DMS79 (cell line): ENCODE measurements around the gene TNXB.
"Not testable (repeated sequence)": the region's sequence is repeated elsewhere in the genome, so short reads cannot be mapped to it uniquely, and the experiment has no call there.

Source experiments
- DNase-seq: peaks from one replicate; lab custom pipeline; 2025; lab: John Stamatoyannopoulos, UW

Gene TNXB

GRCh38 chr6:32112431-32112980 lies 3.4 kb upstream of the TNXB start:
- no peak for DNase-seq

DNA sequence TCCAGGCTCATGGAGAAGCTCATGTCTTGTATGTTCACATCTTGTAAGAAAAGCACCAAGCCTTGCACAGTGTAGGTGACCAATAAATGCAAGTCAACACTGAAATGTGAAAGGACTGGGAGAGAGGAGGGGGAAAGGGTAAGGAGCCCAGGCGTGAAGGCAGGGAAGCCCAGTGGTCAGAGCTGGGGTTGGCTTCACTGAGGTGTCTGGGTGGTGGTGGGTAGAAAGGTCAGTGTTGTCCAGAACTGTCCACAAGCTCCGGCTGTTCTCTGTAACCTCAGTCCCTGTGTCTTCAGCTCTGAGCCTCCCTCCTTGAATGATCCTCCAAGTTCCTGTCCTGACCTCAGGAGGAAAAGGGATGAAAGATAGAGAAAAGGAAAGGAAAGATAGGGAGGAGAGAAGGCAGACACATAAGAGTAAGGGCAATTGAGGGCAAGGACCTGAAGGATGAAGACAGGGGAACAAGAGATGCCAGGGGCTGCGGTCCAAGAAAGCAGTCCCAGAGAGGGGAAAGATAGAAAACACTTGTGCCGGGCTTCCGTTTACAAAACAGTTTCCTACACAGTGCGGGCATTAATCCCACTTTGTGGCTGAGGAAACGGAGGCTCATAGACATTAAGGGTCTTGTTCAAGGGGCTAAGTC lies 2.4 kb upstream of the TNXB start:
- DNase-seq, result no peak

DNA sequence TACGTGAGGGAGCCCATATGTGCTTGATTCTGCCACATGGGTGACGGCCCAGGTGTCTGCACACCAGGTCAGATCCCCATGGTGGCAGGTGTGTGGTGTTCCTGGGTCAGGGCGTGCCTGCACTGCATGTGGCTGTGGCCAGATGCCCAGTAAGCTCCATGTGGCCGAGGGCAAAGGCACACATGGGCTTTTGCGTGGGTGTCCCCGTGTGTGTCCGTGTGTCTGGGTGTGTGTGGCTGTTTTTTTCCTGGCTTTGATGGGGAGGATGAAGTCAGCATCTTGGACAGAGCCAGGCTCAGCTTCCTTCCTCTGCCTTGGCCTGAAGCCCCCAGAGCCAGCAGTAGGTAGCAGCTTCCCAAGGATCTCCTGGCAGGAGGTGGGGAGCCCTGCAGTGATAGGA lies 1.5 kb upstream of the TNXB start:
- DNase-seq, result no peak

DNA sequence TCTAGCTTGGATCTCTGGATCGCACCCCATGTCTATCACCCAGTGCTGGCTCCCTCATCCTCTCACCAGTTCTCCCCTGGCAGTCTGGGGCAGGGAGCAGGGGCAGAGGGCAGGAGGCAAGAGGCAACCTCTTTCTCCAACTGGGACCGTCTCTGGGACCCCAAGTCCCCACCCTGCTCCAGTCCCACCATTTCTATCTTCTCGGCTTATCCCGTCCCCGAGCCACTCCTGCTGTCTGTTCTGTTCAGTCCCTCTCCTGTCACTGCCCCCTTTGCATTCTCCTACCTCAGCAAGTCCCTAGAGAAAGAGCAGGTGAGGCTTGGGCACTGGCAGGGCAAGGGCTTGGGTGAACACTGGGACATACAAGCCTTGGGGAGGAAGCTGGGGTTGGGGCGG lies 625 bp upstream of the TNXB start:
- no peak for DNase-seq

- no peak for DNase-seq
Measured at GRCh38 chr6:32108727-32109113, 418 bp downstream of the TNXB start.

DNA sequence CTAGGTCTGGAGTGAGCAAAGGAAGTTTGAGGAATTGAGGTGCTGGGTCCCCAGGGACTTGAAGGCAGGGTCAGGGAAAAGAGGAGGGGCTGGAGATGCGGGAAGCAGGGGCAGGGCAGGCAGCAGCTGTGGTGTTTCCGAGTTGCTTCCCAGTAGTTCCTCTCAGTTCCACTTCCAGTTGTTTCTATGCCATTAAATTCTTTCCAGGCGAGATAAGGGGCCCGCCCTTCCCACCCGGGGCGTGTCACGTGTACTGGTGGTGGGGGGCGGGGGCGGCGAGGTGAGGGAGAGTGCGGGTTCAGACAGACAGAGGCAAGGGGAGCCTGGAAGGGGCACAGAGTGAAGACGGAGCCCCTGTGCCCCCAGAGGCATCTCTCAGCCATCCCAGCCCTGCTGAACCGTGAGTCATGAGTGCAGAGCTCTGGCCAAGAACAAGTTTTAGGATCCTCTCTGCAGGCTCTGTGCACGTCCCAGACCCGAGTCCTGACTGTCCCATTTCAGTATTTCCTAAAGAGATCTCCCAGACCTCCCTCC lies 977 bp downstream of the TNXB start:
- no peak for DNase-seq

DNA sequence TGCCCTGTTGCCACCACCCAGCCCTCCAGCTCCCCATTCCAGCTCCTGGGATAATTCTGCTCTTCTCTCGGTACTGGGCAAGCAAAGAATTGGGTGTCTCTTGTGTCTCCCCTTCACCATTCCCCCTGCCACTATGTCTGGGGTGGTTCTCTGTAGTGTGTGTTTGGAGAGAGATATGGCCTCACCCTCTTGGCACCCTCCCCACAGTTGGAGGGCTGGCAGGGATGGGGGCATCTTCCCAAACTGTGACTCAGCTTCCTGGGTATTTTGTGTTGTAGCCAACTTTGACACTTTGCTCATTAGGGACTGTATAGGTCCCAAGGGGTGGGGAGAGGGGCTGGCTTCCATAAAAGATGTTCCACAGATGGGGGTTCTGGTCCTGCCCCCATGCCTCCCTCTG lies 1.7 kb downstream of the TNXB start:
- DNase-seq, result no peak

GRCh38 chr6:32105433-32105832 lies 3.7 kb downstream of the TNXB start:
- DNase-seq, result no peak

GRCh38 chr6:32102255-32102654 lies 6.9 kb downstream of the TNXB start:
- no peak for DNase-seq

DNA sequence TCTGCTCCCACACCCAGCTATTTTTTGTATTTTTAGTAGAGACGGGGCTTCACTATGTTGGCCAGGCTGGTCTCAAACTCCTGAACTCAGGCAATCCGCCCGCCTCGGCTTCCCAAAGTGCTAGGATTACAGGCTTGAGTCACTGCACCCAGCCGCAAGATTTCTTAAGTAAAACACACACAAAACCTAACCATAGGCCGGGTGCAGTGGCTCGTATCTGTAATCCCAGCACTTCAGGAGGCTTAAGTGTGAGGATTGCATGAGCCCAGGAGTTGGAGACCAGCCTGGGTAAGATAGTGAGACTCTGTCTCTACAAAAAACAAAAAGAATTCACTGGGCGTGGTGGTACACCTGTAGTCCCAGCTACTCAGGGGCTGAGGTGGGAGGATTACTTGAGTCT lies 8.9 kb downstream of the TNXB start:
- DNase-seq, result not testable (repeated sequence)

DNA sequence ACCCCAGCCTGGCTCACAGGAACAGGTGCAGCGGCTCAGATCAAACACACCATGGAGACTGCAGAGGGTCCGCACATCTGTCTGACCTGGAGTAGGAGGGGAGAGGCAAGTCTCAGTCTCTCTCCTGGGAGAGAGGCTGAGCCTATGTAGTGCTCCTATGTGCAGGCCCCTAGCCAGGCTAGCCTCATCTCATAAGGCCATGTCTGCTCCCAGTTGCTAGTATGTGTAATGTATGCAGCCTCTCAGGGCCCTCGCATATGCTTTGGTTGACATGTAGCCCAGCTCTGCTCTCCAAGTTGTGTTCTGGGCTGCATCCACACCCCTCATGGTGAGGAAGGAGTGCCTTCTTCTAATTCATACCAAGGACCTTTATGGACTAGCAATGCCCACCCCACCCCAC lies 11.8 kb downstream of the TNXB start:
- DNase-seq, result no peak

- no peak for DNase-seq
Measured at GRCh38 chr6:32096394-32097258, 12.5 kb downstream of the TNXB start.

- no peak for DNase-seq
Measured at GRCh38 chr6:32096087-32096393, 13.1 kb downstream of the TNXB start.

DNA sequence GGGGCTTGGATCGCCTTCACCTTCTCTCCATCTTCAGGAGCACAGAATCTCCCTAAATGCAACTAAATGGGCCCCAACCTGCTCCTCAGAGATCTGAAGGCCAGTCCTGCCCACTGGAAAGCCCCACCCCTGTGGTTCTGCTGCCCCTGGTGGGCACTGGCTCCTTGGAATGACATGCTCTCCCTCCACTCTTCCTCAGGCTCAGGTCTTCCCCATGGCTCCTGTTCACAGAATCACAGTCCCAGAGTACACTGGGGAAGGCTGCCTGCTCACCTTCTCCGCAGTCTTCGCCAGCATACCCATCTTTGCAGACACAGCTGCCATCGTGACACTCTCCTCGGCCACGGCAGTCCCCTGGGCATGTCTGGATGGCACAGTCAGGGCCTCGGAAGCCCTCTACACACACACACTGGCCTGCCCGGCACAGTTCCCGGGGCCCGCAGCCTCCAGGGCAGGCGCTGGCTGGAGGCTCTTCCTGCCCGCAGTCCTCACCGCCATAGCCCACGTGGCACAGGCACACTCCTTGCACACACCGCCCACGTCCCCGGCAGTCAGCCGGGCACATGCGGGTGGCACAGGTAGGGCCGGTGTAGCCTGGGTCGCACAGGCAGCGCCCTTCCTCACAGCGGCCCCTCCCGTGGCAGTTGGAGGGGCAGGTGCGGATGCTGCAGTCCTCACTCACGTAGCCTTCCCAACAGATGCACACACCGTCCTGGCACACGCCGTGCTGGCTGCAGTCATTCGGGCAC lies 13.6 kb downstream of the TNXB start:
- no peak for DNase-seq

DNA sequence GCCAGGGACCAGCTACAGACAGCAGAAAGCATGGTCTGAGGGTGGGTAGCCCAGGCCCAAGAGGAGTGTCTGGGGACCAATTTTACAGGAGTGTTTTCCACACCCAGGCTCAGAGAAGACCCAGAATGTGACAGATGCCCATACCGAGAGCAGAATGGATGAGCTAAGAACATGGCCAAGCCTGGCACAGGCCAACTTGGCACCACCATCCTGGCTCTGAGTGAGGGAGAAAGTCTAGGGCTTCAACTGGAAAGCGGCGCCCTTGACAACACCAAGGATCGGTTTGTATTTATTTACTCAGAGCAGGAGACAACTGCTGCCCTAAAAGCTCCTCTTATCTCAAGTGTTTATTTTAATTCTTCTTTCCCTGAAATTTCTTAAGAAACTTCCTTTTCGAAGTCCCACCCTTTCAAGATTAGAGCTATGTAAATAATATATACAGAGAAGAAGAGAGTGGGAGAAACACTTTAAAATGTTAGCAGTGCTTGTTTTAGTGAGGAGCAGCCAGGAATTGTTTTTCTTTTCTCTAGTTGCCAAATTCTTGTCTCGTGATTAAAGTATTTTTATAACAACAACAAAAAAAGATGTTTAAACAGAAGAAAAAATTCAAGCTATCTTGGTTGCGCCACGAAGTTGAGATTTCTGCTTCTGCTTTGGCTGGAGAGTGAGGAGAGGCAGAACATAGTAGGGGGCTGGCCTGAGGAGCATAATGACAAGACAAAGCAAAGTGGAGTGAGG lies 16.2 kb downstream of the TNXB start:
- peak; percentile 51 for DNase-seq

DNA sequence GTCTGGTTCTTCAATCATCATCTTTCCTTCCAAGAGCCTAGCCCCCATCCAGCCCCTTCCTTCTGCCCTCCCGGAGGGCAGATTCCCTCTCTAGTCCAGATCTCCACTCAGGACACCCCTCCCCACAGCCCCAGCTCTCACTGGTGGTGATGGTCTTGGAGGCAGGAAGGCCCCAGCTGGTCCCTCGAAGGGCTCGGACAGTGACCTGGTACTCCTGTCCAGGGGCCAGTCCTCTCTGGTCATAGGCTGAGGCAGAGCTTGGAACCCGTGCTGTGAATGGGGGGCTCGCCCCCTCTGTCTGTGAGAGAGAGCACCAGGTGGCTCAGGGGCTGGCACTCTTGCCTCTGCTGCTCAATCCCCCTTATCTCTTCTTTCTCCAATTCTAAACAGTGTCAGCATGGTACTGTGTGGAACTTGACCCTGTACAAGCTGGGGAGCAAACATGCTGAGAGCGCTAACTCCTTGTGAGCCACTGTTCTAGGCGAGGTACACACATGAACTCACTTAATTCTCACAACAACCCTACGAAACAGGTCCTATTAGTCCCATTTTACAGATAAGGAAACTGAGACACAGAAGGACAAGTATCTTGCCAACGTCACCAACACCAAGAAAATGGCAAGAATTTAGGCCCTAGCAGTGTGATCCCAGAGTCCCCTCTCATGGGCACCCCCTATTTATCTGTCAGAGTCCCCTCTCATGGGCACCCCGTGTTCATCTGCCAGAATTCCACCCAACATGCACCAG lies 19.9 kb downstream of the TNXB start:
- no peak for DNase-seq

GRCh38 chr6:32088487-32089049 lies 20.6 kb downstream of the TNXB start:
- no peak for DNase-seq

- DNase-seq, result no peak
Measured at GRCh38 chr6:32087574-32088486, 21.3 kb downstream of the TNXB start.

- no peak for DNase-seq
Measured at GRCh38 chr6:32086661-32087573, 22.2 kb downstream of the TNXB start.
